Natural killer cell treated with Interleukin-12 subunit alpha and Interleukin-12 subunit beta and Interleukin-15 and Interleukin-18, amount 100 ng/mL, for 72 hours (primary cell): Measurements from ENCODE around the gene NALCN. TPM values are rescaled to one million over a fixed set of nuclear protein-coding genes. Genes with fewer than 3 reads are reported as not detected.

ENCODE experiments used
- ATAC-seq, 2 donors: fragments of 150-1000 bp; cut with Tn5 transposase in 1 of 2; sonication (Bioruptor Pico), chemical (Tn5 transposase) in 1 of 2; 2 replicates each; pipeline ENCODE4 v1.10.0; 2021
- DNase-seq: peaks from one replicate; pipeline ENCODE4 v3.0.0; 2022; ENCODE audit warnings: low spot score
- H3K27ac Mint-ChIP-seq, 2 donors: 1 replicate in 1 of 2; 2 replicates in 1 of 2; pipeline ENCODE4 v1.8.0; 2022; ENCODE audit warnings: mixed read lengths in 2 of 2, mild to moderate bottlenecking in 1 of 2, moderate library complexity in 1 of 2
- H3K27me3 Mint-ChIP-seq, 2 donors: 1 replicate in 1 of 2; 2 replicates in 1 of 2; pipeline ENCODE4 v1.8.0; 2022; ENCODE audit warnings: mixed read lengths in 2 of 2
- H3K36me3 Mint-ChIP-seq: one replicate; pipeline ENCODE4 v1.8.0; 2022; ENCODE audit warnings: mixed read lengths
- H3K4me1 Mint-ChIP-seq, 2 donors: 1 replicate in 1 of 2; 2 replicates in 1 of 2; pipeline ENCODE4 v1.8.0; 2022; ENCODE audit warnings: low read depth in 2 of 2, mixed read lengths in 2 of 2, mild to moderate bottlenecking in 1 of 2
- H3K4me3 Mint-ChIP-seq: one replicate; pipeline ENCODE4 v1.8.0; 2022; ENCODE audit warnings: mixed read lengths
- H3K9me3 Mint-ChIP-seq: 2 replicates; pipeline ENCODE4 v1.8.0; 2022; ENCODE audit warnings: mixed read lengths
- total RNA-seq, 2 donors: library from RNA; stranded (reverse); gene quantifications; one replicate each; pipeline ENCODE4 v1.2.3, GENCODE V29; 2022

NALCN gene
- total RNA-seq, 2 donors from 2014 or later = not detected

DNA sequence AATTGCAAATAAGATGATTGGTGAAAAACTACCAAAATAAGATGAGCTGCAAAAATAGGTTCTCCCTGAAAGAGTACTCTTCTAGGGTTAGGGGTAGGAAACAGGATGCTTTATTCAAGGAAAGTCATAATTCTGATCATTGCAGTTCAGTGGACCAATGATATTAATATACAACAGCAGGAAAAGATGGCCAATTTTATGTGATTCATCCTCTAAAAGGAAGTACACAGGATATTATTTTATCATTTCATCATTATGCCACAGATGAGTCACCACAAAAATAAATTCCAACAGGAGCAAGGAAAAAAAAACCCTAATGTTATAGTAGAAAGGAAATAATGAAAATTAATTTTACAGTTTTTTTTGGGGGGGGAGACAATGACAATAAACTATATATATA is 205.0 kb downstream of the NALCN start:
- Mint-ChIP-seq H3K27me3 (no peaks in the 10 kb centered on the region), H3K36me3 (no peaks in the 10 kb centered on the region), H3K27ac (no peak overlapping the region), H3K4me3 (no peak overlapping the region), H3K4me1 (no peaks in the 10 kb centered on the region), H3K9me3 (peaks cover 11% of the 10 kb centered on the region)
- no peak for ATAC-seq
- no peak for DNase-seq

DNA sequence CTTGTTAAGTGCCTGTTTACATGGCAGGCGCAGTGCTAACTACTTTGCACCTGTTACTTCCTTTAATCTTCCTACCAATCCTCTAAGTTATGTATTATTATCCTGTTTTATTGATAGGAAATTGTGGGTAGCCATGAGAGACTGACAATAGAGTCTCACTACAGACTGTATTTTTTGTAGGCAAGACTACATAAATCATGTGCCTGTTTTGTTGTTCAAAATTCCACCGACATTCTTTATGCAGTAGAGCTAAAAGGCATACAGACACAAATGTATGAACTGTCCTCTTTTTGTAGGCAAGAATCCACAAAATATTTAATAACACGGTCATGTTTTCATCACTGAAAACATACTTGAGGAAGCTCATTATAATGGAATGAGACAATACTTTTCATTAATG is 205.5 kb downstream of the NALCN start:
- no peaks in the 10 kb centered on the region for H3K36me3 Mint-ChIP-seq
- no peaks in the 10 kb centered on the region for H3K4me1 Mint-ChIP-seq
- H3K9me3 Mint-ChIP-seq = peaks cover 11% of the 10 kb centered on the region
- DNase-seq (no peak), ATAC-seq (no peak)
- no peak overlapping the region for H3K4me3 Mint-ChIP-seq
- H3K27ac Mint-ChIP-seq = no peak overlapping the region
- H3K27me3 Mint-ChIP-seq = no peaks in the 10 kb centered on the region

DNA sequence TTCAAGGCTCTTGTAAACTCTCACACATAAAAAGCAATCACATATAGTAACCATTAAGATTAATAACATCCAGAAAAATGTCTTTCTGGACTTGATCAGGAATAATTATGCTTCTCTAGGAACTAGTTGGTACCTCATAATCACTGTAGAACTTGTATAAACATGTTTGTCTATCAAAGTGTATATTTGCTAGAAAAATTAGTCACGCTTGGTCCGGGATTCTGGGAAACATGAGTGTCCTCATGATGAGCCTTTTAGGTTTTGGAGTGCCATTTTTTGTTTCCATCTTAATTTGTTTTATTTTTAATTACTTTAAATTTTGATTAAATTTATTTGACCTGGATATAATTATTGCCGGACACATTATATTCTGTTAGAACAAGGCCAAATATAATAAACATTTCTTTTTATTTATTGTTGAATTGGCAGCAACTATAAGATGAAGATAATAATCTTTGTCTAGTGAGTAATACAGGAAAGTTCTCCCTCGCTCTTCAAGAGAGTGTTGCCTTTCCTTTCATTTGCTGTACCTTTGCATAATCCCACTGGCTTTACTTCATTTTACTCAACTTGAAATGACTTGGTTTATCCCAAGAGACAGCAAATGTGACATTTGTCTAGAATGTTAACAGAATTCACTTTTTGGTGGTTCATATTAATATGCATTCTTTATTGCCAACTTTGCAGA is 207.0 kb downstream of the NALCN start:
- ATAC-seq (no peak), DNase-seq (no peak)
- no peaks in the 10 kb centered on the region for H3K36me3 Mint-ChIP-seq
- H3K9me3 Mint-ChIP-seq = peaks cover 11% of the 10 kb centered on the region
- no peaks in the 10 kb centered on the region for H3K27me3 Mint-ChIP-seq
- no peaks in the 10 kb centered on the region for H3K4me1 Mint-ChIP-seq
- H3K27ac Mint-ChIP-seq = no peak overlapping the region
- H3K4me3 Mint-ChIP-seq = no peak overlapping the region

DNA sequence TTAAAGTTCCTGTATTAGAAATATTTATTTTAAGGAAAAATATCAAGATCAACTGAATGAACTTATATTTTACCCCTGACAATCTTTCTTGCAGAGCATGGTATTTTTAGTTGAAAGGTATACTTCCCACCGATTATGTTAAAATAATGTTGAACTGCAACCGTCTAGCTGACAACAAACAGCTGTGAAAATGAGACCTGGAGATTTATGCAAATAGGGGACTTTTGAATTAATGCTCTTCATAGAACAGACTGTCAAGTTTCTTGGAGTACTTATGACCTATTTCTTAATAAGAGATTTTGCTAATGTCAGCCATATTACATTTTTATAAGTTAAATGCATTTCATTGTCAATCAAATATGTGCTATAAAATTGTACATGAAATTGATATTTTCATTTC is 210.9 kb downstream of the NALCN start:
- ATAC-seq = no peak
- Mint-ChIP-seq H3K27ac (no peak overlapping the region), H3K36me3 (no peaks in the 10 kb centered on the region), H3K4me3 (no peak overlapping the region), H3K9me3 (peaks cover 4% of the 10 kb centered on the region), H3K27me3 (no peaks in the 10 kb centered on the region), H3K4me1 (no peaks in the 10 kb centered on the region)
- no peak for DNase-seq

- DNase-seq (no peak), ATAC-seq (no peak)
- Mint-ChIP-seq H3K36me3 (no peaks in the 10 kb centered on the region), H3K27ac (no peak overlapping the region), H3K4me3 (no peak overlapping the region), H3K4me1 (no peaks in the 10 kb centered on the region), H3K9me3 (peaks cover 6% of the 10 kb centered on the region), H3K27me3 (no peaks in the 10 kb centered on the region)
These were observed 211.9 kb downstream of the NALCN start for GRCh38 chr13:101204270-101205020.

GRCh38 chr13:101202590-101202989 is 213.7 kb downstream of the NALCN start:
- no peak overlapping the region for H3K27ac Mint-ChIP-seq
- no peaks in the 10 kb centered on the region for H3K4me1 Mint-ChIP-seq
- ATAC-seq (no peak), DNase-seq (no peak)
- no peak overlapping the region for H3K4me3 Mint-ChIP-seq
- peaks cover 8% of the 10 kb centered on the region for H3K9me3 Mint-ChIP-seq
- H3K36me3 Mint-ChIP-seq = no peaks in the 10 kb centered on the region
- H3K27me3 Mint-ChIP-seq = peaks cover 0 to 6% of the 10 kb centered on the region in 2 donors

DNA sequence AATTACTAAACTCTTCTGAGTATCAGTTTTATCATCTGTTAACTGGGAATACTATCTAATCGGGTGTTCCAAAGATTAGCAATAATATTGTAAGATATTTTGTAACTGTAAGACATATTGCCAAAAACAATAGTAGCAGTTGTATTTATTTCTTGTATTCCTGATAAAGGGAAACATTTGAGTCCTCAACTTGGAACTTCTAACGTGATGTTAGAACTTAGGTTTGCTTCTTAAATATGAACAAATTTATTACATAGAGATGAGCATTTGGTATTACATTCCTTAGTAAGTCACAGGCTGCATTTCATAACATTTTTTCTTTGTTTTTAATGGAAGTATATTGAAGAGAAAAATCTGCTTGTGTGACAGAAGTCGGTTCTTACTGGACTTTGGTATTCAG is 225.3 kb downstream of the NALCN start:
- no peaks in the 10 kb centered on the region for H3K36me3 Mint-ChIP-seq
- no peak for ATAC-seq
- H3K27ac Mint-ChIP-seq = no peak overlapping the region
- no peaks in the 10 kb centered on the region for H3K4me1 Mint-ChIP-seq
- DNase-seq = no peak
- H3K9me3 Mint-ChIP-seq = no peaks in the 10 kb centered on the region
- H3K4me3 Mint-ChIP-seq = no peak overlapping the region
- H3K27me3 Mint-ChIP-seq = peaks cover 0 to 6% of the 10 kb centered on the region in 2 donors

DNA sequence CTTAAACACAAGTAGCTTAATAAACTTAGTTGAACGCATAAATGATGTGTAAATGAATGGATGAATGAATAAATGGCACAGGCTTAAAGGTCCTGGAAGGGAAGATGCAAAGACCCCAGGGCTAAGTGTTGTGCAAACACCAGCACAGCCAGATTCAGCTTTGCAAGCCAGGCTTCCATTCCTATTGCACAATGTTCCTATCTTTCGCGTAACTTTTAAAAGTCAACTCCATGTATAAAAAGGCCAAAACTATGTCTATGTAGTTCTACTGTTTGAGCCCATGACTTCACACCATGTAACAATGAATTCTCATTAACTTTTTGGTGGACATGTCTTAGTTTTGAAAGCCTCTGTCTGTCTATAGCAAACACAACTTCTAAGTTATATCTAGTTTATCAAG is 226.0 kb downstream of the NALCN start:
- Mint-ChIP-seq H3K27ac (no peak overlapping the region), H3K27me3 (no peaks in the 10 kb centered on the region), H3K4me1 (no peaks in the 10 kb centered on the region), H3K9me3 (no peaks in the 10 kb centered on the region), H3K36me3 (no peaks in the 10 kb centered on the region), H3K4me3 (no peak overlapping the region)
- ATAC-seq (no peak), DNase-seq (no peak)

- Mint-ChIP-seq H3K4me1 (no peaks in the 10 kb centered on the region), H3K27me3 (peaks cover 0 to 5% of the 10 kb centered on the region in 2 donors)
These were observed 230.7 kb downstream of the NALCN start for GRCh38 chr13:101185606-101186005.

GRCh38 chr13:101181076-101181685 is 235.1 kb downstream of the NALCN start:
- ATAC-seq (no peak), DNase-seq (no peak)
- peaks cover 3% of the 10 kb centered on the region for H3K9me3 Mint-ChIP-seq
- no peak overlapping the region for H3K4me3 Mint-ChIP-seq
- no peaks in the 10 kb centered on the region for H3K36me3 Mint-ChIP-seq
- H3K27me3 Mint-ChIP-seq = peaks cover 0 to 5% of the 10 kb centered on the region in 2 donors
- no peaks in the 10 kb centered on the region for H3K4me1 Mint-ChIP-seq
- no peak overlapping the region for H3K27ac Mint-ChIP-seq

More at GRCh38 chr13:101185606-101186005, 230.7 kb downstream of the NALCN start:
- peaks cover 3% of the 10 kb centered on the region for H3K9me3 Mint-ChIP-seq
- H3K4me3 Mint-ChIP-seq = no peak overlapping the region
- no peak overlapping the region for H3K27ac Mint-ChIP-seq
- no peaks in the 10 kb centered on the region for H3K36me3 Mint-ChIP-seq
- ATAC-seq (no peak), DNase-seq (no peak)

- Mint-ChIP-seq H3K27me3 (no peaks in the 10 kb centered on the region), H3K9me3 (peaks cover 3% of the 10 kb centered on the region)
These were observed 237.3 kb downstream of the NALCN start for GRCh38 chr13:101179021-101179420.

GRCh38 chr13:101178406-101178805 is 237.9 kb downstream of the NALCN start:
- H3K9me3 Mint-ChIP-seq = peaks cover 3% of the 10 kb centered on the region
- no peaks in the 10 kb centered on the region for H3K36me3 Mint-ChIP-seq
- H3K27me3 Mint-ChIP-seq = no peaks in the 10 kb centered on the region
- H3K4me1 Mint-ChIP-seq = no peaks in the 10 kb centered on the region
- no peak for DNase-seq
- no peak overlapping the region for H3K4me3 Mint-ChIP-seq
- ATAC-seq = no peak
- no peak overlapping the region for H3K27ac Mint-ChIP-seq

More at GRCh38 chr13:101179021-101179420, 237.3 kb downstream of the NALCN start:
- DNase-seq (no peak), ATAC-seq (no peak)
- no peaks in the 10 kb centered on the region for H3K4me1 Mint-ChIP-seq
- H3K27ac Mint-ChIP-seq = no peak overlapping the region
- no peaks in the 10 kb centered on the region for H3K36me3 Mint-ChIP-seq
- no peak overlapping the region for H3K4me3 Mint-ChIP-seq

DNA sequence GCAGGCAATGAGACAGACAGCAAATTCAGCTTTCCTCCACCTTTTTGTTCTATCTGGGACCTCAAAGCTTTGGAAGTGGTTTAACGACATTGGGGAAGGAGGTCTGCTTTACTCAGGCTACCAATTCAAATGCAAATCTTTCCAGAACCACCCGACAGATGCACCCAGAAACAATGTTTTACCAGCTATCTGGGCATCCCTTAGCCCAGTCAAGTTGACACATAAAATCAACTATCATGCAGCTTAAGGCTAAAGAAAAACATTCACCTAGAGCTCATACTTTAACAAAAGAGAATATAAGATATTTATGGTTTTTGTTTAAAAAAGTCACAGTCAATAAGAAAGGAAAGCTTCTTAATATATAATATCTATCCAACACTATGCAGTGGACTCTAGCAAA is 246.0 kb downstream of the NALCN start:
- DNase-seq = no peak
- Mint-ChIP-seq H3K27ac (no peak overlapping the region), H3K4me1 (no peaks in the 10 kb centered on the region), H3K36me3 (no peaks in the 10 kb centered on the region), H3K4me3 (no peak overlapping the region), H3K27me3 (peaks cover 5 to 14% of the 10 kb centered on the region in 2 donors), H3K9me3 (peaks cover 4% of the 10 kb centered on the region)
- no peak for ATAC-seq

DNA sequence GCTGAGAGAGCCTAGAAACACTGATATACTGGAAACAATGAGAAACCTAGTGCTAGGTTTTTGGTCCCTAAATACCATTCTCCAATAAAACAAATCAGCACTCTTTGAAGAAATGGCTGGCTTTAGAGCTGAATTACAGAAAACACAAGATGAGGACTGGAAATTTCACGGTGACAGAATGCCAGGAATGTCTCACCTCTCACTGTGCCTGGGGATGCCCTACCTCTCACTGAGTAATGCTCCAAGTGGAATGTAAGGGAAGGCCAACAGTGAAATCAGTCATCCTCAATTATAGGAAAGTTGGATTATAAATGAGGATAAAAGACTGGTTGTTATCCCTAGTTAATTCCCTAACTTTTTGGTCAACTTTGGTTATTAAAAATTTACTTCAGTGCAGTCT is 259.0 kb downstream of the NALCN start:
- Mint-ChIP-seq H3K4me3 (no peak overlapping the region), H3K4me1 (no peaks in the 10 kb centered on the region), H3K27me3 (peaks cover 19 to 47% of the 10 kb centered on the region in 2 donors), H3K36me3 (no peaks in the 10 kb centered on the region), H3K9me3 (no peaks in the 10 kb centered on the region), H3K27ac (no peak overlapping the region)
- DNase-seq (no peak), ATAC-seq (no peak)
